T47D (cell line): ENCODE results near the gene PDS5A.
"Not testable (repeated sequence)": the region's sequence is repeated elsewhere in the genome, so short reads cannot be mapped to it uniquely, and the experiment has no call there.

Source experiments
- DNase-seq, 2 experiments: peaks; one replicate each; pipeline versions ENCODE4 v3.0.0 to v3.0.0-alpha.2; 2011 to 2012; ENCODE audit warnings: low read depth in 1 of 2, low spot score in 1 of 2
- JUND ChIP-seq: IDR thresholded peaks from 2 replicates; pipeline ENCODE4 v1.6.1; 2012; ENCODE audit warnings: low read depth
- in situ Hi-C: cut with HindIII; loops from 2 replicates; pipeline ENCODE4 v1.10.0; 2016; ENCODE audit warnings: low sequenced_read_pairs, low pct_unique_long_range_greater_than_20kb

The PDS5A gene

GRCh38 chr4:39977489-39978377 lies at the start of gene PDS5A:
TSS of gene PDS5A (minus strand) at chr4:39977911. CDS start at chr4:39976577, 1,334 bp downstream.
- TF ChIP-seq JUND, result no peak
- in situ Hi-C loops, result no loop called here
- DNase-seq, result peak; percentile 61 to 92

- in situ Hi-C loops, DNase-seq: not testable (repeated sequence)
These were observed 46.3 kb upstream of the PDS5A start for GRCh38 chr4:40024049-40024448.

GRCh38 chr4:40021116-40021515 lies 43.4 kb upstream of the PDS5A start:
- DNase-seq, result not testable (repeated sequence)

GRCh38 chr4:40020221-40020620 lies 42.5 kb upstream of the PDS5A start:
- TF ChIP-seq JUND, result no peak
- in situ Hi-C loops, result no loop called here
- no peak for DNase-seq

More at GRCh38 chr4:40021116-40021515, 43.4 kb upstream of the PDS5A start:
- in situ Hi-C loops, result not testable (repeated sequence)

- in situ Hi-C loops, result no loop called here
- no peak for DNase-seq
- no peak for TF ChIP-seq JUND
These were observed 38.3 kb upstream of the PDS5A start for GRCh38 chr4:40016007-40016406.

GRCh38 chr4:40003986-40004385 lies 26.3 kb upstream of the PDS5A start:
- in situ Hi-C loops, result no loop called here
- no peak for TF ChIP-seq JUND
- DNase-seq, result no peak

GRCh38 chr4:40000711-40001110 lies 23.0 kb upstream of the PDS5A start:
- in situ Hi-C loops, result no loop called here
- no peak for TF ChIP-seq JUND
- DNase-seq, result no peak

GRCh38 chr4:39998659-39999345 lies 21.1 kb upstream of the PDS5A start:
- in situ Hi-C loops, result no loop called here
- TF ChIP-seq JUND, result no peak
- DNase-seq, result no peak

GRCh38 chr4:39996811-39997210 lies 19.1 kb upstream of the PDS5A start:
- no peak for DNase-seq
- in situ Hi-C loops, result no loop called here
- no peak for TF ChIP-seq JUND

- in situ Hi-C loops, result no loop called here
- TF ChIP-seq JUND, result no peak
- DNase-seq, result no peak
These were observed 16.7 kb upstream of the PDS5A start for GRCh38 chr4:39994406-39994805.

- in situ Hi-C loops, DNase-seq: not testable (repeated sequence)
These were observed 11.7 kb upstream of the PDS5A start for GRCh38 chr4:39989381-39989780.

GRCh38 chr4:39987485-39987884 lies 9.8 kb upstream of the PDS5A start:
- TF ChIP-seq JUND, result no peak
- DNase-seq, result no peak
- in situ Hi-C loops, result no loop called here

- TF ChIP-seq JUND, result no peak
- in situ Hi-C loops, result no loop called here
- no peak for DNase-seq
These were observed 1.2 kb upstream of the PDS5A start for GRCh38 chr4:39978904-39979303.
